Osteoblast (primary cell): ENCODE measurements around the gene C13orf46. TPM values are rescaled to one million over a fixed set of nuclear protein-coding genes. Genes with fewer than 3 reads are reported as not detected.

Experiments used
- DNase-seq: peaks from one replicate; pipeline ENCODE4 v3.0.0; 2011; ENCODE audit warnings: low spot score, mixed read lengths; ENCODE audit not compliant: insufficient read length; ENCODE audit errors: missing footprints
- H2AFZ ChIP-seq: 2 replicates; pipeline ENCODE4 v1.6.0; 2011; ENCODE audit warnings: mild to moderate bottlenecking, low read length
- H3K27ac ChIP-seq: 2 replicates; pipeline ENCODE4 v1.5.1; 2011; ENCODE audit warnings: mild to moderate bottlenecking, low read depth, low read length, moderate library complexity
- H3K27me3 ChIP-seq: 2 replicates; pipeline ENCODE4 v1.6.0; 2012; ENCODE audit warnings: mild to moderate bottlenecking, control low read depth, inconsistent platforms, low read length, moderate library complexity; ENCODE audit not compliant: insufficient read depth
- H3K36me3 ChIP-seq: 2 replicates; pipeline ENCODE4 v1.5.1; 2011; ENCODE audit warnings: mild to moderate bottlenecking, low read length, control low read depth, moderate library complexity; ENCODE audit not compliant: insufficient read depth
- H3K4me1 ChIP-seq: 2 replicates; pipeline ENCODE4 v1.5.1; 2011; ENCODE audit warnings: mild to moderate bottlenecking, low read length, control low read depth, moderate library complexity; ENCODE audit not compliant: insufficient read depth
- H3K4me2 ChIP-seq: 2 replicates; pipeline ENCODE4 v1.6.0; 2011; ENCODE audit warnings: mild to moderate bottlenecking, low read length; ENCODE audit not compliant: insufficient read depth
- H3K4me3 ChIP-seq: fragments of 200-600 bp; sonication (generic); 3 replicates; pipeline ENCODE4 v1.5.1; 2012; ENCODE audit warnings: mild to moderate bottlenecking, low read length, inconsistent platforms; ENCODE audit not compliant: insufficient read depth
- H3K79me2 ChIP-seq: 2 replicates; pipeline ENCODE4 v1.6.0; 2012; ENCODE audit warnings: mild to moderate bottlenecking, low read length, control low read depth, inconsistent platforms; ENCODE audit not compliant: insufficient read depth
- H3K9me3 ChIP-seq: 2 replicates; pipeline ENCODE4 v1.5.1; 2011; ENCODE audit warnings: low read depth, low read length, control low read depth
- H4K20me1 ChIP-seq: 2 replicates; pipeline ENCODE4 v1.6.0; 2012; ENCODE audit warnings: mild to moderate bottlenecking, low read length, control low read depth; ENCODE audit not compliant: insufficient read depth
- total RNA-seq: library from RNA; depleted of rRNA; stranded (reverse); fragments of >200 nt; gene quantifications from 2 replicates; pipeline ENCODE4 v1.2.3, GENCODE V29; 2012
- TF ChIP-seq, protein P1 (sequence below): IDR thresholded peaks from 2 replicates; pipeline ENCODE4 v1.5.1; 2011; ENCODE audit warnings: mild to moderate bottlenecking, low read depth, low read length, moderate library complexity; ENCODE audit errors: extremely low read depth

The C13orf46 gene
- total RNA-seq, 1 donor: 0.36 TPM

DNA sequence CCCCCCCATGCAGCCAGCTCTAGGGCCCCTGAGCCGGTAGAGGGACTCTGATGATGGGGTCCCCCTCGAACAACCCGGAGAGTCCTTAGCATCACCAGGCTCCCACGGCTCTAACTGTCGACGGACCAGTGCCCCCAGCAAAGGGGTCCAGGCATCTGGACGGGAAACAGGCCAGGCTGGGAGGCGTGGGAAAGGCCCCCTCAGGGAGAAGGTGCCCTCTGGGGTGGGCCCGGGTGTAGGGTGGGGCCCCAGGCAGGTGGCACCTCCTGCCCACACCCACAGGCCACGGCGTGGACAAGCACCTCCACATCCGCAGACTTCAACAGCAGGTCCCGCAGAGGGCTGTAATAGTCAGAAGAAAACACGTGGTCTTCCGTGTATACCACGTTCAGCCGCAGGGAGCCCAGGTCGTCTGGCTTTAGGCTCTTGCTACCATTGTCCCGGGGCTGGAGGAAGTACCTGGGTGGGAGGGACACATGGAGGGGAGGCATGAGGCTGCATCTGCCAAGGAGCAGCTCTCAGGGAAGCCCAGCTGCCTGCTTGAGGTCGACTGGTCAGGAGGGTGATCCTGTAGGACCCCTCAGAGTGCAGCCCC is 44.7 kb upstream of the C13orf46 start:
- Histone ChIP-seq H3K4me3 (no peak overlapping the region), H2AFZ (no peak overlapping the region), H3K4me2 (no peak overlapping the region), H3K27ac (no peak overlapping the region), H3K79me2 (peaks cover 13% of the 10 kb centered on the region), H3K36me3 (peaks cover 88% of the 10 kb centered on the region), H3K4me1 (no peaks in the 10 kb centered on the region), H3K9me3 (no peaks in the 10 kb centered on the region), H4K20me1 (peaks cover 8% of the 10 kb centered on the region), H3K27me3 (no peaks in the 10 kb centered on the region)
- DNase-seq: no peak
- TF ChIP-seq, protein P1, sequence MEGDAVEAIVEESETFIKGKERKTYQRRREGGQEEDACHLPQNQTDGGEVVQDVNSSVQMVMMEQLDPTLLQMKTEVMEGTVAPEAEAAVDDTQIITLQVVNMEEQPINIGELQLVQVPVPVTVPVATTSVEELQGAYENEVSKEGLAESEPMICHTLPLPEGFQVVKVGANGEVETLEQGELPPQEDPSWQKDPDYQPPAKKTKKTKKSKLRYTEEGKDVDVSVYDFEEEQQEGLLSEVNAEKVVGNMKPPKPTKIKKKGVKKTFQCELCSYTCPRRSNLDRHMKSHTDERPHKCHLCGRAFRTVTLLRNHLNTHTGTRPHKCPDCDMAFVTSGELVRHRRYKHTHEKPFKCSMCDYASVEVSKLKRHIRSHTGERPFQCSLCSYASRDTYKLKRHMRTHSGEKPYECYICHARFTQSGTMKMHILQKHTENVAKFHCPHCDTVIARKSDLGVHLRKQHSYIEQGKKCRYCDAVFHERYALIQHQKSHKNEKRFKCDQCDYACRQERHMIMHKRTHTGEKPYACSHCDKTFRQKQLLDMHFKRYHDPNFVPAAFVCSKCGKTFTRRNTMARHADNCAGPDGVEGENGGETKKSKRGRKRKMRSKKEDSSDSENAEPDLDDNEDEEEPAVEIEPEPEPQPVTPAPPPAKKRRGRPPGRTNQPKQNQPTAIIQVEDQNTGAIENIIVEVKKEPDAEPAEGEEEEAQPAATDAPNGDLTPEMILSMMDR: no peak

DNA sequence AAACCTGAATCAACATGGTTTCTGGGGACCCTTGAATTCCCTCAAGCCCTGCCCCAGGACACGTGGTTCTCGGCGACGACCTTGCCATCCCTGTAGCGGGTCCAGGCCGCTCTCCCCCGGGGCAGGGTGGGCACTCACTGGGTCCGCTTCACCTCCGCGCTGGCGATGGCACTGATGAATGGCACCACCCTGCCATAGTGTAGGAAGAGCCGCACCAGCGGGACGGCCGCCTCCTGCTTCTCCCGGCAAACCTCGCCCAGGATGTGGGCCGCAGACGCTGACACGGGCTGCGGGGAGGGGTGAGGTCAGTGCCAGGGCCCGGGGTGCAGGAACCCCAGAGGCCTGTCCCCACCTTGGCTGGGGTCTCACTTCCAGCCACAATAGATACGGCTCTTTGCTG is 44.1 kb upstream of the C13orf46 start:
- DNase-seq: no peak
- TF ChIP-seq, protein P1: no peak
- Histone ChIP-seq H2AFZ (no peak overlapping the region), H3K4me1 (no peaks in the 10 kb centered on the region), H4K20me1 (peaks cover 8% of the 10 kb centered on the region), H3K79me2 (peaks cover 13% of the 10 kb centered on the region), H3K36me3 (peaks cover 88% of the 10 kb centered on the region), H3K9me3 (no peaks in the 10 kb centered on the region), H3K4me3 (no peak overlapping the region), H3K4me2 (no peak overlapping the region), H3K27ac (no peak overlapping the region), H3K27me3 (no peaks in the 10 kb centered on the region)

DNA sequence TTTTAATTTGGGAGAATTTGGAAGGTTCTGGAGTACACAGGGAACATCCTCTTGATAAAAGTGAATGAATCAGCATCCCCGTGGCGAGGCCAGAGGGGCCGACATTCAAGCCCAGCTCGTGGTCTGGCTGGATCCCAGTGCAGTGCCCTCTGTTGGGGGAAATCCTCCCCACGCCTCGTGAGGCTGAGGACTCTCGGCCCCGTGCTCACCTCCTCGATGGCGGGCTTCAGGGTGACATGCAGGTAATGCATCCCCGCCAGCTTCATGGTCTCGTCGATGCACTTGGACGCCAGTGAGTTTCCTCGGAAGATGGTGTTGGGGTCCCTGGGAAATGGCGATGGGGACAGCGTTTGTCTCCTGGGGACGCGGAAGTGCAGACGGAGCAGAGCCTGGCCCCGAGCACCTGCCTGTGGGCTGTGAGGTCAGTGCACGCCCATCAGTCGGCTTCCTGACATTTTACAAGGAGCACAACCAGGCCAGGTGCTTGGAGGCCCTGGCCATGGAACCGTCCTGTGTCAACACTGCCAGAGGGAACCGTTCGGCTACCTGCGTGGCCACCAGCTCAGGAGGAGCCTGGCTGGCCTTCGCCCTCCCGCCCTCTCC is 43.3 kb upstream of the C13orf46 start:
- no peak overlapping the region for H3K4me2 ChIP-seq
- no peaks in the 10 kb centered on the region for H3K9me3 ChIP-seq
- TF ChIP-seq, protein P1: peak; percentile 40
- H3K79me2 ChIP-seq: peaks cover 10% of the 10 kb centered on the region
- H3K36me3 ChIP-seq: peaks cover 84% of the 10 kb centered on the region
- H3K27me3 ChIP-seq: no peaks in the 10 kb centered on the region
- no peak overlapping the region for H2AFZ ChIP-seq
- peak; percentile 97 for DNase-seq
- no peak overlapping the region for H3K4me3 ChIP-seq
- no peak overlapping the region for H3K27ac ChIP-seq
- H3K4me1 ChIP-seq: no peaks in the 10 kb centered on the region
- H4K20me1 ChIP-seq: peaks cover 11% of the 10 kb centered on the region

GRCh38 chr13:114016321-114017027 is 42.6 kb upstream of the C13orf46 start:
- Histone ChIP-seq H4K20me1 (peaks cover 11% of the 10 kb centered on the region), H3K4me1 (no peaks in the 10 kb centered on the region), H3K4me3 (no peak overlapping the region), H3K79me2 (peaks cover 10% of the 10 kb centered on the region), H3K9me3 (no peaks in the 10 kb centered on the region), H3K4me2 (no peak overlapping the region), H3K36me3 (peaks cover 85% of the 10 kb centered on the region), H2AFZ (no peak overlapping the region), H3K27ac (no peak overlapping the region), H3K27me3 (no peaks in the 10 kb centered on the region)
- TF ChIP-seq, protein P1: no peak
- no peak for DNase-seq
